GM10266 (cell line): ENCODE data around the gene SNAPIN.
A peak's percentile ranks its signal among the peaks of the same experiment; 100 is the strongest.

ENCODE experiments used
- DNase-seq: peaks from one replicate; pipeline ENCODE4 v3.0.0; 2012; ENCODE audit errors: extremely low spot score
- CTCF ChIP-seq: IDR thresholded peaks from 2 replicates; pipeline ENCODE4 v1.5.1; 2012; ENCODE audit warnings: mild to moderate bottlenecking, low read depth; ENCODE audit not compliant: control insufficient read depth, insufficient read depth; ENCODE audit errors: missing control alignments

Gene SNAPIN

GRCh38 chr1:153616917-153617311, 41.6 kb upstream of the SNAPIN start:
- no peak for TF ChIP-seq CTCF
- DNase-seq: no peak

GRCh38 chr1:153617663-153618062, 40.8 kb upstream of the SNAPIN start:
- peak; percentile 58 for TF ChIP-seq CTCF
- DNase-seq: peak; percentile 47

GRCh38 chr1:153619171-153619570, 39.3 kb upstream of the SNAPIN start:
- TF ChIP-seq CTCF: no peak
- no peak for DNase-seq

GRCh38 chr1:153623101-153623500, 35.4 kb upstream of the SNAPIN start:
- DNase-seq: no peak
- no peak for TF ChIP-seq CTCF

- no peak for DNase-seq
- no peak for TF ChIP-seq CTCF
These were observed 33.4 kb upstream of the SNAPIN start for GRCh38 chr1:153624965-153625611.

GRCh38 chr1:153626477-153626903, 32.0 kb upstream of the SNAPIN start:
- no peak for DNase-seq
- TF ChIP-seq CTCF: no peak

GRCh38 chr1:153626904-153627714, 31.4 kb upstream of the SNAPIN start, which contains the start of gene S100A13:
Gene S100A13 (minus strand): TSS chr1:153627505. CDS start chr1:153626472, 1,033 bp downstream.
- DNase-seq: peak; percentile 63
- TF ChIP-seq CTCF: peak; percentile 67
